ENCODE results near the gene BLID.

Gene BLID

GRCh38 chr11:122077459-122077858 is 38.6 kb downstream of the BLID start:
- no peak overlapping the region for H3K27ac ChIP-seq
- TF ChIP-seq CTCF (conservative IDR thresholded peaks at IDR 0.05): no peak

GRCh38 chr11:122076512-122077120 is 39.4 kb downstream of the BLID start:
- TF ChIP-seq CTCF (conservative IDR thresholded peaks at IDR 0.05): no peak
- no peak overlapping the region for H3K27ac ChIP-seq

- H3K27ac ChIP-seq: no peak overlapping the region
- TF ChIP-seq CTCF (conservative IDR thresholded peaks at IDR 0.05): no peak
These were observed 41.0 kb downstream of the BLID start for GRCh38 chr11:122075016-122075415.

- no peak overlapping the region for H3K27ac ChIP-seq
- TF ChIP-seq CTCF (conservative IDR thresholded peaks at IDR 0.05): no peak
These were observed 42.0 kb downstream of the BLID start for GRCh38 chr11:122074022-122074421.

GRCh38 chr11:122071709-122072202 is 44.3 kb downstream of the BLID start:
- no peak for TF ChIP-seq CTCF (conservative IDR thresholded peaks at IDR 0.05)
- no peak overlapping the region for H3K27ac ChIP-seq

GRCh38 chr11:122069707-122070360 is 46.2 kb downstream of the BLID start:
- TF ChIP-seq CTCF (conservative IDR thresholded peaks at IDR 0.05): no peak

GRCh38 chr11:122068837-122069236 is 47.2 kb downstream of the BLID start:
- TF ChIP-seq CTCF (conservative IDR thresholded peaks at IDR 0.05): no peak
- no peak overlapping the region for H3K27ac ChIP-seq

More at GRCh38 chr11:122069707-122070360, 46.2 kb downstream of the BLID start:
- H3K27ac ChIP-seq: no peak overlapping the region
